Measurements from ENCODE around the gene PRKG1. TPM values are rescaled to one million over a fixed set of nuclear protein-coding genes. Genes with fewer than 3 reads are reported as not detected.

PRKG1 gene
- total RNA-seq, 1 experiment from 2014 or later = 0.09 TPM

GRCh38 chr10:51214207-51215196 is 140.2 kb downstream of the PRKG1 start:
- Histone ChIP-seq H3K4me3 (ENCODE audit: low read depth, low read length) (no peak overlapping the region), H3K36me3 (ENCODE audit: control insufficient read depth, insufficient read depth, low read length) (no peaks in the 10 kb centered on the region), H3K27me3 (replicated peaks; ENCODE audit: control insufficient read depth, insufficient read depth, low read length) (no peaks in the 10 kb centered on the region), H3K9me3 (no peaks in the 10 kb centered on the region), H3K4me1 (no peaks in the 10 kb centered on the region)
- no peak for DNase-seq
- Mint-ChIP-seq H3K9me3 (ENCODE audit: unreplicated experiment) (no peaks in the 10 kb centered on the region), H3K4me3 (ENCODE audit: unreplicated experiment) (no peak overlapping the region), H3K27me3 (ENCODE audit: insufficient read depth, unreplicated experiment) (peaks cover 5% of the 10 kb centered on the region), H3K27ac (ENCODE audit: unreplicated experiment) (no peak overlapping the region), H3K4me1 (ENCODE audit: low read depth, unreplicated experiment) (no peaks in the 10 kb centered on the region), H3K36me3 (ENCODE audit: insufficient read depth, unreplicated experiment) (no peaks in the 10 kb centered on the region)
- no TSS peak for BruUV-seq (replicated peaks)
- TF ChIP-seq, protein P1, sequence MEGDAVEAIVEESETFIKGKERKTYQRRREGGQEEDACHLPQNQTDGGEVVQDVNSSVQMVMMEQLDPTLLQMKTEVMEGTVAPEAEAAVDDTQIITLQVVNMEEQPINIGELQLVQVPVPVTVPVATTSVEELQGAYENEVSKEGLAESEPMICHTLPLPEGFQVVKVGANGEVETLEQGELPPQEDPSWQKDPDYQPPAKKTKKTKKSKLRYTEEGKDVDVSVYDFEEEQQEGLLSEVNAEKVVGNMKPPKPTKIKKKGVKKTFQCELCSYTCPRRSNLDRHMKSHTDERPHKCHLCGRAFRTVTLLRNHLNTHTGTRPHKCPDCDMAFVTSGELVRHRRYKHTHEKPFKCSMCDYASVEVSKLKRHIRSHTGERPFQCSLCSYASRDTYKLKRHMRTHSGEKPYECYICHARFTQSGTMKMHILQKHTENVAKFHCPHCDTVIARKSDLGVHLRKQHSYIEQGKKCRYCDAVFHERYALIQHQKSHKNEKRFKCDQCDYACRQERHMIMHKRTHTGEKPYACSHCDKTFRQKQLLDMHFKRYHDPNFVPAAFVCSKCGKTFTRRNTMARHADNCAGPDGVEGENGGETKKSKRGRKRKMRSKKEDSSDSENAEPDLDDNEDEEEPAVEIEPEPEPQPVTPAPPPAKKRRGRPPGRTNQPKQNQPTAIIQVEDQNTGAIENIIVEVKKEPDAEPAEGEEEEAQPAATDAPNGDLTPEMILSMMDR (IDR thresholded peaks at IDR 0.05; ENCODE audit: insufficient read depth in 1 of 2, low read depth in 1 of 2, low read length in 1 of 2, severe bottlenecking in 1 of 2, unreplicated experiment in 1 of 2) = no peak
- ChIA-PET POLR2A (no interaction called here), CTCF (no interaction called here)
- intact Hi-C loops (cut with micrococcal nuclease; ENCODE audit: unreplicated experiment) = no loop called here

GRCh38 chr10:51215951-51216834 is 141.9 kb downstream of the PRKG1 start:
- no peaks in the 10 kb centered on the region for H3K27me3 Mint-ChIP-seq (ENCODE audit: insufficient read depth, unreplicated experiment)
- no peak overlapping the region for H3K27ac Mint-ChIP-seq (ENCODE audit: unreplicated experiment)
- POLR2A ChIA-PET = no interaction called here
- H3K4me3 ChIP-seq (ENCODE audit: low read depth, low read length) = no peak overlapping the region
- no peaks in the 10 kb centered on the region for H3K27me3 ChIP-seq (replicated peaks; ENCODE audit: control insufficient read depth, insufficient read depth, low read length)
- intact Hi-C loops (cut with micrococcal nuclease; ENCODE audit: unreplicated experiment) = no loop called here
- CTCF ChIA-PET = no interaction called here
- H3K9me3 Mint-ChIP-seq (ENCODE audit: unreplicated experiment) = no peaks in the 10 kb centered on the region
- H3K4me1 Mint-ChIP-seq (ENCODE audit: low read depth, unreplicated experiment) = no peaks in the 10 kb centered on the region
- no peaks in the 10 kb centered on the region for H3K9me3 ChIP-seq
- no peaks in the 10 kb centered on the region for H3K36me3 ChIP-seq (ENCODE audit: control insufficient read depth, insufficient read depth, low read length)
- BruUV-seq (replicated peaks) = no TSS peak
- no peaks in the 10 kb centered on the region for H3K4me1 ChIP-seq
- TF ChIP-seq, protein P1 (IDR thresholded peaks at IDR 0.05; ENCODE audit: insufficient read depth in 1 of 2, low read depth in 1 of 2, low read length in 1 of 2, severe bottlenecking in 1 of 2, unreplicated experiment in 1 of 2) = no peak
- no peaks in the 10 kb centered on the region for H3K36me3 Mint-ChIP-seq (ENCODE audit: insufficient read depth, unreplicated experiment)
- no peak for DNase-seq
- no peak overlapping the region for H3K4me3 Mint-ChIP-seq (ENCODE audit: unreplicated experiment)

- POLR2A ChIA-PET = no interaction called here
- Histone ChIP-seq H3K36me3 (ENCODE audit: control insufficient read depth, insufficient read depth, low read length) (no peaks in the 10 kb centered on the region), H3K9me3 (no peaks in the 10 kb centered on the region), H3K4me1 (no peaks in the 10 kb centered on the region), H3K27me3 (replicated peaks; ENCODE audit: control insufficient read depth, insufficient read depth, low read length) (no peaks in the 10 kb centered on the region), H3K4me3 (ENCODE audit: low read depth, low read length) (no peak overlapping the region)
- intact Hi-C loops (cut with micrococcal nuclease; ENCODE audit: unreplicated experiment) = no loop called here
- Mint-ChIP-seq H3K27me3 (ENCODE audit: insufficient read depth, unreplicated experiment) (no peaks in the 10 kb centered on the region), H3K4me1 (ENCODE audit: low read depth, unreplicated experiment) (no peaks in the 10 kb centered on the region), H3K9me3 (ENCODE audit: unreplicated experiment) (no peaks in the 10 kb centered on the region), H3K36me3 (ENCODE audit: insufficient read depth, unreplicated experiment) (no peaks in the 10 kb centered on the region), H3K27ac (ENCODE audit: unreplicated experiment) (no peak overlapping the region), H3K4me3 (ENCODE audit: unreplicated experiment) (no peak overlapping the region)
- BruUV-seq (replicated peaks) = no TSS peak
- TF ChIP-seq, protein P1 (IDR thresholded peaks at IDR 0.05; ENCODE audit: insufficient read depth in 1 of 2, low read depth in 1 of 2, low read length in 1 of 2, severe bottlenecking in 1 of 2, unreplicated experiment in 1 of 2) = no peak
- CTCF ChIA-PET = no interaction called here
- no peak for DNase-seq
Observed at GRCh38 chr10:51217505-51217904, 143.2 kb downstream of the PRKG1 start.

All from Caco-2 (cell line).